Limb (tissue), 2 donors: ENCODE measurements around the gene PCSK6.
A peak's percentile ranks its signal among the peaks of the same experiment; 100 is the strongest.

Experiments used
- DNase-seq, 2 donors: peaks; one replicate each; pipeline ENCODE4 v3.0.0-alpha.2; 2016; ENCODE audit errors: extremely low spot score in 2 of 2

Gene PCSK6

DNA sequence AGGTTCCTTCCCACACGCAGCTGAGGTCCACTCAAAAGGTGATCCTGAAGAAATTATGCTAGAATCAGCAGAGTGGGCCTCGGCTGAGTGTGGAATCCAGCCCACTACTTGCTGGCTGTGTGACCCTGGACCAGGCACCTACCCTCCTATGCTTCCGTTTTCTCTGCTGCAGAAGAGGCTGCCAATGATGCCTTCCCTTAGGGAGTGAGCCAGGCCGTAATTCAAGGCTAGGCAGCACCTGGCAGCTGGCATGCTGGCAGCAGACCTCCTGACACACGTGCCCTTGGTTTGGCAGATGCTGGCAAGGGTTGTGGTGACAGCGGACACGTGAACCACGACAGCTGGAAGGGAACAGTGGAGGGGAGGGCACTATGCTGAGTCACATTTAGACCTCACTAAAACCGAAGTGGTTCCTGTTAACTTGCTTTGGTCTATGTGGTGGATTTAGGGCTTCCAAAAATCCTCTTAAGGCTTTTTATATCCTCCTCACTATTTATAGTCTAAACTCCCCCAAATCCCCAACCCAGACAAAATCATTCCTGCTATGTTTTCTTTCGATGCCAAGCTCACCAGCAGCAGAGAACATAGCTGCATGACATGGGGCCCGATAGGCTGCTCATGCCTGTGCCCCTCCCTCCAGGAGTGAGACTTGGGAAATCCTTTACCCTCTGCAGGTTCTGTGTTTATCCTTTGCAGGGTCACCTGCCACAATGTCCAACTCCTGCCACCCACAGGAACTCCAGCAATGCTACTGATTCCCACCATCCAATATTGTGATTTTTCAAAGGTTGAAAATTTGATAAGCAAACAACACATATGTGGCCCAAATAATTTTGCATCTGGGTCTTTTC is 10.6 kb upstream of the PCSK6 start:
- DNase-seq = peak; percentile 44 to 57

DNA sequence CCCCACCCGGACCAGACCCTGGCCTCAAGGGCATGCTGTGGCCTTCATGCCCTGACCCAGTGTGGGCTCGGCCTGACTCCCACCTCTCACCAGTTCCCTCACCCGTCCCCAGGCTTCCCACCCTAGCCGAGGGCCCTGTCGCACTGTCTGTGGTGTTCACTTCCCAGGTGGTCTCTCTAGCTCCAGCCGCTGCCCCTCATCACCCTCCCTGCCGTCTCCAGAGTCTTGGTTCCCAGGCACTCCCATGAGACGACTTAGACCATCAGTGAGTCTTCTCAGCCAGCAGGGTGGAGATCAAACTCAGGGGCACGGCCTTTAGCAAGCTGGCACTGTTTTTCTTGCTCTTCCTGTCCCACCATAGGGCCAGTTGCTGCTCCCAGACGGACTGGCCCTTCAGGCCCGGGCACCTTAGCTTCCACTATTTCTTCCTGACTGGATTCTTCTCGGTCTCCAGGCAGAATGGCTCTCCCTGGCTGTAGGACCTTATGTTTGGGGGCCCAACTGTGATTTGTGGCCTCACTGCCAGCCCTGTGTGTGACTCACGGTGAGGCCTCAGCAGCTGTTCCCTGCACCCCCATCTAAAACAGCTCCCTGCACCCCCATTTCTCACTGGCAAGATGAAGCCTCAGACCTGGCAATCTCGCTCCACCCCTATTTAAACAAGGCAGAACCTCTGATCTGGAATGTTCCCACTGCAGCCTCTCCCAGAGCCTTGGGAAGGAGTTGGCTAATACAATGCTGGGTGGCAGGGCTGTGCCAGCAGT is 9.4 kb upstream of the PCSK6 start:
- DNase-seq = no peak

DNA sequence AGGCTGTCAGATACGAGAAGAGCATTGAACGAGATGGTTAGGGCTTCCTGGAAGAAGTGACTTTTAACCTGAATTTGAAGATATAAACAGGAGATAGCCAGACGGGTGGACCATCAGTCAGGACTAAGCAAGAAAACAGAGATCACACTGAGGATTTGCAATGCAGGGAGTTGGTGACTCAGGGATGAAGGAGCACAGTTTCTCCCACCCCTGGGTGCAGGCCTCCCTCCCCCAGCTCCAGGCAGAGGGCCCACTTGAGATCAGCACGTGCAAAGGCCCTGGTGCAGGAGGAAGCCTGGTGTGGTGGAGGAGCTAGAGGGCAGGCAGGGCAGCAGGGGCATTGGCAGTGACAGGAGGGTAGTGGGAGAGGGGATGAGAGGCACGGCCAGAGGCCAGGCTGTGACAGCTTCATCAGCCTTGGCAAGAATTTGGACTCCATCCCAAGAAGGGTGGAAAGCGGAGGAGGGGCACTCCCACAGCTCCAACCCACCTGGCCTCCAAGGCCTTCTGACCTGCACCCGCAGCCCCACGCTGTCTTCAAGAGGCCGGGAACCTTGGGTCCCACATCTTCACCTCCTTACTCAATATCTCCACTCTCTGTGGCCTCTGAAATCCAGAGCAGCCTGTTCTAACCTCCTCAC is 8.7 kb upstream of the PCSK6 start:
- no peak for DNase-seq

DNA sequence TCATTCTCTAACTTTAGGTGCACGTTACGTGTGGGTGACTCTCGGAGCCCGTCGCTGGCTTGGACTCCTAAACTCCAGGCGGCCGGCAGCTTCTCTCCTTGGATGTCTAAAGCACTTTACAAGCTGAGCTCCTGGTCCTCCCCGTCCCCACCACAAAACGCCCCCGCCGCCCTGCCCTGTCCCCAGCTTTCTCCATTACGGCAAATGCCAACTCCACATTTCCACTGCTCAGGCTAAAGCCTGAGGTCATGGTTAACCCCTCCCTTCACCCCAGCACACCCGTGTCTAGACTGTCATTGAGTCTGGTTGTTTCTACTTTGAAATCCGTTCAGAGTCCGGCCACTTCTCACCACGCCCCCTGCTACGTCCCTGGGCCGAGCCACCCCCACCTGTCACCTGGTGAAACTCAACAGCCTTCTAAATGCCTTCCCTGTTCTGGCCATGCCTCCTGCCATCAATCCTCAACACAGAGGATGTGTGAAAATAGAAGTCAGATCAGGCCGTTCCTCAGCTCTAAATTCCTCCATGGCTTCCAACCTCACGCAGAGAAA is 8.1 kb upstream of the PCSK6 start:
- no peak for DNase-seq

DNA sequence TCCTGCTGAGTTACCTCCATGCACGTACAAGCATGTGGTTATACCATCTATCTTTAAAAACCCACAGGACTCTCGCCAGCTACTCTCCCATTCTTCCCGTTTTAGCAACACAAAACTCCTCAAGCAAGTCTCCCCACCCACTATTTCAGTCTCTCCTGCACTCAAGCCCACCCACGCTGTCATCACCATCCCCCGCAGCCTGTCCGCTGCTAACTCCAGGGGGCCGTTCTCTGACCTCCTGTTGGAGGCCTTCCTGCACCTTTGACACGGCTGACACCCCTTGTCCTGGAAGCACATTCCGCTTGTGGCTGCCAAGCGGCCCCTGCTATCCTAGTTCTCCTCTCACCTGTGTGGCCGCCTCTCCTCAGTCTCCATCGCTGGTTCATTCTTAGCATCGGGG is 7.5 kb upstream of the PCSK6 start:
- DNase-seq = no peak

DNA sequence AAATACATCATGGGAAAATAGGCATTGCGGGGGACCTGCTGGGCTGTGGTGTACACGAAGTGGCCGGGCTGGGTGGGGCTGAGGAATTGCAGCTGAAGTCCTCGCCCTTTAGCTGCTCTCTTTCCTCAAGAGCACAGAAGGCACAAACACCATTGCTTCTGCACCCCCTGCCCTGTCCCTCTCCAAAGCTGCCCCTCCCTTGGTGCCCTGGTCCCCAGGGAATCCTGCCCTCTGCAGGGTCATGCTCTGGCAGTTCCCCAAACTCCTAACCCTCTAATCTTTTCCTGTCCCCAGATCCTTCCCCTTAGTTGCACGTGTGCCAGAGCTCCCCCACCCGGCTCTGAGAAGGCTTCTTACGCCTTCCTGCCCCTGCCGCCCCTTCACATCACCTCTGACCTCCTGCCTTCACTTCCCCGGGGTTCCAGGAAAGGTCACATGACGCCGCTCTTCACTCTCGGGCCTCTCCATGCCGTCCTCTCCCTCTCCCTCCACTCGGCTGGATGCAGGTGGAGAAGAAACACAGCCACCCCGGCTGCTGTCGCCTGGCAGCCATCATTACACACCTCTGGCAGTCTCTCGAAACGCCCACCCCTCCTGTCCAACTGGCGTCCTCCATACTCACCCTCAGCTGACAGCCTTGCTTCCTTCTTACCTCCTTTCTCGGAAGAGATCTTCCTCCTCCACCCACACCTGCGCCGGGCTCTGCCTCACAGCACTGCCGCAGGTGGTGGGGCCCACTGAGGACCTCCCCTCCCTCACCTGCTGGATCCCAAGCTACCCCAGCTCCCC is 6.9 kb upstream of the PCSK6 start:
- no peak for DNase-seq

DNA sequence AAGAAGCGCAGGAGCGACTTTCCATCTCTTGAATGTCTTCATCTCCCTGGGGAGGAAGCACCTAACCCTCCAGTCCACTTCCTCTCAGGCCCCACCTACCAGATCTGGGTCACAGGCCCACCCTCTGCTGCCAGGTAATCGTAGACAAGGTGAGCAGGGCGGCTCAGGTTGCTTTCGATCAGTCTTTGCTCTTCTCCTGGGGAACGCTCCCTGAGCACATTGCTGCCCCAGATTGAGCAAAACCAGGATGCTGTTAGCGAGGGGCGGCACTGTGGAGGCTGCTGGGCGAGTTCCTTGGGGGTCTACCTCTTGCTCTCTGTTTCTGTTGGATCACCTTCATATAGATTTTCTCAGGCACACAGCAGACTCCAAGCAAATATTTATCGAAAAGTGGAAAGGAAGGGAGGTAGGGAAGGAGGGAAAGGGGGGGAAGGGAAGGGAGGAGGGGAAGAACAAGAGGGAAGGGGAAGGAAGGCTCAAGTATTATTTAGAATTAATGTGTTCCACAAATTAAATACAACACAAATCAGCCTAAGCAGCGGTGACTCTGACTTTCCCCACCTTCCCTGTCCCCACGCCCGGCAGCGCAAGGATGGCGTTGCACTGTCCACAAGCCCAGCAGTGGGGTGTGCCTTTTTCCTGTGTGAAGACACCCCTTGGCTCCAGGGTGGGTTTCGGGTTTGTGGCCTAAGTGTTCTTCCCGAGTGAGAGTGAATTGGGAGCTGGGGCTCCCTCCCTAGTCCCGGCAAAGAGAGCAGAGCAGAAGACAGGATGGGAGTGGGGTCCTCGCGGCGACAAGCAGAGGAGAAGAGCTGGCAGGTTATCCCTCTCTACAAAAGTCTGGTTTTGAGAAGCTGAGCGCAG is 6.1 kb upstream of the PCSK6 start:
- DNase-seq = no peak

DNA sequence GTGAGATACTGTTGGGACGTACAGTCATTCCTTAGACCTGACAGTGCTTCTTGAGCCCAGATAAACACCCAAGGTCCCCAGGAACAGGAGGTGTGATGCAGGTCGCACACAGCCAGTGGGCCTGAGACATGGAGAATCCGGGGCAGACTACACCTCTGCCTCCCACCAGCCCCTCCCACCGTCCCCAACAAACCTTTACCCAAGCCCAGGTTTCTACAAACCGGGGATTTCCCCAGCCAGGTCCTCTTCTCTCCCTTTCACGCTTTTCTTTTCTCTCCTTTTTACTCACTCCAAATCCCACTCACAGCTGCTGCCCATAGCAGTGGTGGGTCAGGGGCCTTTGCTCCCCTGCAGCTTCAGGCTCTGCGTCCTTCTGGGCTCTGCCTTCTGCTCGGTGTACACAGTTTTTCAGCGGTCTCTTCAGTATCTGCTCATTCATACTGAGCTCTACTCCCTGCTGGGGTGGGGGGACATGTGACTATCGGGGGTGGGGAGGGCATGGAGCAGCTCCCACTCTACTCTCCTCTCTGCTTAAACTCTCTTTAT is 4.8 kb upstream of the PCSK6 start:
- no peak for DNase-seq

DNA sequence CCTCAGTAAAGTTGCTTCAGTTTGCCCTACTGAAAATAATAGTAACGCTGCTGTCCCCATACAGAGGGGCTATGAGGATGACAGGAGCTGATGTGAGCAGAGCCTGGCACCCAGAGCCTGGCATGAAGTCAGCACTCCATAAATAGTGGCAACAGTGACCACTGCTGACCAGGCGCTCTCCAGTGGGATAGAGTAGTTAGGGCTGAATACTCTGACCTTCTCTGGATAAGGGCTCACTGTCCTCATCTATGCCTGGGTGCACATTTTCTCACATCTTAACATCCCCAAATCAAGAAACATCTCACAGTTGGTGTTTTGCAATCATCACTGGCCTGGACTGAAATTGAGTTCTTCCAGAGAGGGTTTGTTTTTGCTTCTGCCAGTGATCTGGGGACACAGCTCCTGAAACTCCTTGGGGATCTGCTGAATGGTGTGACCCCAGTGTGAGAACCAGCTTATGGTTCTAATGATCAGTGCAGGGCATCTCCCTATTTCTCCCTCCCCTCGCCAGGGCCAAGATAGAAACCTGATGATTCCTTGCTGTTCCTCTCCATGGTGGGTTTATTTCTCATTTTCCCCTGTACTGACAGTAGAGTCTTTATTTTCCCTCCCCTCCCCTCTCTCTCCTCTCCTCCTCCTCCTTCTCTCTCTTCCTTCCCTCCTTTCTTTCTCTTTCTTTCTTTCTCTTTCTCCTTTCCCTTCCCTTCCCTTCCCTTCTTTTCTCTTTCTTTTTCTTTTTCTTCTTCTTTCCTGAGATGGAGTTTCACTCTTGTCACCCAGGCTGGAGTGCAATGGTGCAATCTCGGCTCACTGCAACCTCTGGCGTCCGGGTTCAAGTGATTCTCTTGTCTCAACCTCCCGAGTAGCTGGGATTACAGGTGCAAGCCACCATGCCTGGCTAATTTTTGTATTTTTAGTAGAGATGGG is 3.5 kb upstream of the PCSK6 start:
- no peak for DNase-seq

DNA sequence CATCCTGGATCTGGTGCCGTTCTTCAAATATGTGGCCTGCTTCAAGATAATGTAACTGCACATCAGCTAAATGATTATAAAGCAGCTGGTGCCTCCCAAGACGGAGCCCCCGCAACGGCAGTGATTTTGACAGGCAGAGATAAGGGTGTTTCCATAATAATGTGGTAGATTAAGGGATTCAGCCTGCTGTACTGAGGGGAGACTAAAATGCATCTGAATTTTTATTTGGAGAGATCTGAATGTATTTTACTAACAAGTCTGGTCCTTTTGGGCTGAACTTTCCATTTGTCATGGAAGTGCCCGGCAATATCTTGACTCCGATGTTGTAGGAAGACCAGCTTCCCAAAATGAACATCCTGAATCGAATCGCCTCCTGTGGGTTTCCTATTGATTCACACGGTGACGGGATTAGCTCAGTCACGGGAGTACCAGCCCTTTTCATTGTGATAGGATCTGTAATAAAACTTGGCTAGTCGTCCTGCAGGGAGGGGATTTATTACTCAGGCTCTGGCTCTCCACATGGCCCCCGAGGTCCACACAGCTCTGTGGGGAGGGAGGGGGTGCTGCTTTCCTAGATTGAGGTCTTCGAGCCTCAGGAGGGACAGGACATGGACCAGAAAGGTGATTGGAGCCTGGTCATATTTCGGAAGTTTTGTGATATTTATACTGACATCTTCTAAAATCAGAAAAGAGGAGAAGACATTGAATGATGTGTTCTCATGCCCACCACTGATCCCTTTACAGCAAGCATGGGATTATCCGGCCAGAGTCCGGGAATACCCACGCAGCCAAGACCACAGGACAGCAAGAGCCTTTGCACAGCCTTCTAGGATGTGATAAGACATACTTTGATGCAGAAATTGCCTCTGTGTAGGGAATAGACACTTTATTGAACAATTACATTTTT is 2.5 kb upstream of the PCSK6 start:
- DNase-seq = no peak

DNA sequence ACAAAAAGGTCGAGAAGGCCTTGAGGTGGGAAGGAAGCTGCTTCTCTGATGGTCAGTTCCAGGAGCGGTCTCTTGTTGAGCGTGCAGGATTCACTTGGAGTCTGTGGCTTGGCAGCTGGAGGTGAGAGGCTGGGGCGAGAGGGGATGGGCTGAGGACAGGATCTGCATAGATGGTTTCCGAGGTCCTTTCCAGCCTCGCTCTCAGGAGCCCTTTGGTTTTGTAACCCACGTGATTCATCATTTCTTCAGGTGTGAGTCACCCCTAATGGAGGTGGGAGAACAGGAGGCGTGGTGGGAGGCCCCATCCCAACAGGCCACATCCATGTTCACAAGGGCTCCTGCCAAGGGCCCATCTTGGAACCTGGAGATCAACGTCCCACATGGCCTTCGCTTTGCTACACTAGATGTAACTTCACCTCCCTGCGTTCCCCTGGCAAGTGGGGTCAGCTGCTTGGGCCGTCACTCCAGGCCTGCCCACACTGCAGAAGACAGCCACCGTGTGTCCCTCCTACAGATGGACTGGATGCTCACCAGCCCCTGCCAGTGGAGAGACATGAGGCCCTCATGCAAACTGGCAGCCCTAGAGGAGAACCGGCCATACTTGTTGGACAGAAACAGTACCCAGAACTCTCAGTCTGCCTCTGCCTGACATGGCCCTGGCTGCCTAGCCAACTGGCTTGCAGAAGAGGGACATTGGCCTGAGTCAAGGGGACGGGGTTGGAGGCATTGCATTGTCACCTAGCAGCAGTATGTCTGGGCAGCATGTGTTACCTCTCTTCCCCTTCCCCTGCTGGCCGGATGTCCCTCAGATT is 1.6 kb upstream of the PCSK6 start:
- DNase-seq = no peak

DNA sequence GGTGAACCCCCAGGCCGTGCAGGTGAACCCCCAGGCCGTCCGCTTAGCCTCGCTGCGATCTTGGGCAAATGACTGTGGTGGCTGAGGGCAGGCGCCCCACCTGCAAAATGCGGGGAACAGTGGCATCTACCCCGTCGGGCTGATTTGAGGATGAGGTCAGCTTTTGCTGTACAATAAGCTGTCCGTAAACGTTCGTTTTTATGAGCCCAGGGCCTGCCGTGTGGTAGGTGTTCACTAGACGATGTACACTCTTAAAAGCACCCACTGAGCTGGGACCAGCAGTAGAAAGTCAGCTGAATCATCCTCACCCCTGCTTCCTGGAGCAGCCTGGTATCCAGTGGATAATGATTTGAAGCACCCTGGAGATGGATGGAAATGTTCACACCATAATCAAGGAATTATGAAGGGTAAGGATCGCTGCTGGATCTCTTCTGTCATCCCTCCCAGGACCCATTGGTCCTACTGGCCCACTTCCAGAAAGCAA is 943 bp upstream of the PCSK6 start:
- DNase-seq = no peak

DNA sequence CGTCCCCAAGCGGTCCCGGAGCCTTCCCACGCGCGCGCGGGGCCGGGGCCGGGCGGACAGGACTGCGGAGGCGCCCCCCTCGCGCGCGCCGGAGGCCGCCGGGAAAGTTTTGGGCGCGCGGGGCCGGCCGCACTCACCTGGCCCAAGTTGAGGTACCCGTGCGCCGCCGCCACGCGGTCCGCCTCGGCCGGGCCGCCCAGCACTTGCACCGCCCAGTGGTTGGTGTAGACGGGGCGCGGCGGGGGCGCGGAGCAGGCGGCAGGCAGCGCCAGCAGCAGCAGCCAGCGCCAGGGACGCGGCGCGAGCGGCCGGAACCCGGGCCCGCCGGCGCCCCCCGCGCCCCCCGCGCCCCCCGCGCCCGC is 289 bp downstream of the PCSK6 start:
- DNase-seq = peak in 1 of 2 donors; percentile 66

DNA sequence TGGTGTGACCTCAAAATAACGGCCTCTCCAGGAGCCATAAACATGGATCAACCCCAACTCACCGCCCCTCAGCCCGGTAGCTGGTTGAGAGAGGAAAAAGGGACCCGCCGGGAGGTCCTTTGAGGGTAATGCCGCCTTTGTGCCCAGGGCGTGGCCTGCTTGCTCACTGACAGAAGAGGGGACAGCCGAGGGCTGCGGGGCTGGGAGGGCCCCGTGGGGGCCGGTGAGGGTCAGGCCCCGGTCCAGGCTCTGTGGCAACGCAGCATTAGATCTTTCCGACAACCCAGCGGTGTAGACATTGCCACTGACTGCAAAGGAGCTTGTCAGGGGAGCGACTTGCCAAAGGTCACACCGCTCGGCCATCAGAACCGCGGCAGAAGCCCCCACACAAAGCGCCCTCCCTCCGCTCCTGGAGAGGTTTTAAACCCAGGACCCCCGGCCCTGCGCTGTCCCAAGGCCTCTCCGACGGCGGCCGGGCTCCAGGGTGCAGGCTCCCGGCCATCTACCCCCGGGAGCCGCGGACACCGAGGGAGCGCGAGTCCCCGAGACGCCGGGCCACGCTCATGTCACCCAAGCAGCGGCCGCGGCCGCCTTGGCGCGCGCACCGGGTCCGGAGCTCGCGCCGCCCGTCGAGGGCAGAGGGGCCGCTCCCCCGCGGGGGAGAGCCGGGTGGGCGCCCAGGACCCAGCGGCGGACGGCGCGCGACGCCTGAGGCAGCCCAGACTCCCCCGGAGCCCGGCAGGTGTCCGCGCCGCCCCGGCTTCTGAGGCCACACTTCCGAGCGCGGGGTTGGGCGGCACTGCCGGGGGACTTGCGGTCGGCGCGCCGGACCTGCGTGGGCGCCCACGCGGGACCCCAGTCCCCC is 975 bp downstream of the PCSK6 start:
- DNase-seq = peak in 1 of 2 donors; percentile 34

DNA sequence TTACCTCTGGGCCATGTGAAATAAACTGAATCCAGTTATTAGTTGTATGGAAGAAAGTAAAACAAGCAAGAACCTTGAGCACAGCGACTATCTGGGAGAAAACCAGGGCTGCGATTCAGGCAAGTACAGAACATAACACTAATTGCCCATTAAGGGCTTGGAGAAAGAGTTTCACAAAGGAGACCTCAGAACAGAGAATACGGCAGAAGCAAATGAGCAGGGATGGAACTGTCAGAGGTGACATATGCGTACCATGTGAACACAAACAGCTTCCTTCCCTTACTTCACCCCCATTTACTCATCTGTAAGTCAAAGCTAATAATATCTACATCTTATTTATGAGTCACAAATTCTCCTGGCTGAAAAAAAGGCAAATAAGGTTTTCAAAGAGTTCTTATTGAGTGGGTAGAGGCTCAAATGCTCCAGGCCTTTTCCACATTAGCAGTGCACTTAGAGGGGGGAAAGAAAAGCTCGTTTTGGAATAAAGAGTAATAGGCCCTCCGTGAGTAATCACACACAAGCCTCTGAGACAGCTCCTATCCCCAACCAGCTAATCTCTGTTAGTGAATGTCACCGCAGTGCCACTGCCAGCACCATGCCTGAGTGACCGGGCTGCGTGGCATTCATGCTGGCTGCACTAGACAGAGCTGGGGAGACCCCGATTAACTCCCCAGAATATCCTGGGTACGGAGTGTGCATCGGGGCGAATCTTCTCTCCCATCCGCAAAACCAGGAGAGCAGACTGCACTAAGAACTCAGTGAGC is 2.6 kb downstream of the PCSK6 start:
- DNase-seq = no peak
